Ectodermal cell (in vitro differentiated cells): ENCODE data around the gene NHERF1.

Source experiments
- H3K27ac ChIP-seq: 2 replicates; pipeline ENCODE4 v1.7.0; 2013; ENCODE audit warnings: mild to moderate bottlenecking, low read depth, low read length; ENCODE audit not compliant: insufficient read depth, poor library complexity, severe bottlenecking
- H3K27me3 ChIP-seq: 2 replicates; pipeline ENCODE4 v1.7.0; 2013; ENCODE audit warnings: mild to moderate bottlenecking, low read length; ENCODE audit not compliant: insufficient read depth, control insufficient read depth, poor library complexity, severe bottlenecking
- H3K36me3 ChIP-seq: one replicate; pipeline ENCODE4 v1.7.0; 2013; ENCODE audit warnings: low read length; ENCODE audit not compliant: control insufficient read depth, insufficient read depth
- H3K4me1 ChIP-seq: one replicate; pipeline ENCODE4 v1.7.0; 2013; ENCODE audit warnings: low read length; ENCODE audit not compliant: control insufficient read depth, insufficient read depth
- H3K4me3 ChIP-seq: 2 replicates; pipeline ENCODE4 v1.7.0; 2013; ENCODE audit warnings: low read depth, low read length, control low read depth; ENCODE audit not compliant: insufficient read depth
- H3K9me3 ChIP-seq: 2 replicates; pipeline ENCODE4 v1.7.0; 2013; ENCODE audit warnings: mild to moderate bottlenecking, low read length, moderate library complexity; ENCODE audit not compliant: control insufficient read depth
- WGBS, 2 experiments: methylation state at CpG; one replicate each; pipeline ENCODE4 v1.1.7; 2013; ENCODE audit warnings: missing lambda C conversion rate in 2 of 2; 5-methylcytosine and 5-hydroxymethylcytosine counted together

The NHERF1 gene

DNA sequence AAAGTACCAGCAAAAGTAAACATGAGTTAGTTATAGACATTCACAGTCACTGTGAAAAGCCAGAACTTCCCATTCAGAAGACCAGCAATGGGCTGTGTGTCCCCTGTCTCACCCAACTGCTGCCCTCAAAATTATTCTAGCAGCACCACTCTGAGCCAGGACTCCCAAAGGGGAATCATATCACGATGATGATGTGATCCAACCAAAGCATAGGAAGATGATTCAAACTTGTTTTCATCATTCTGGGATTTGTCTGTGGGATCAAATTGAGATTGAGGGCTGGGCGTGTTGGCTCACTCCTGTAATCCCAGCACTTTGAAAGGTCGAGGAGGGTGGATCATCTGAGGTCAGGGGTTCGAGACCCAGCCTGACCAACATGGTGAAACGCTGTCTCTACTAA is 34.1 kb downstream of the NHERF1 start:
- Histone ChIP-seq H3K27me3 (no peaks in the 10 kb centered on the region), H3K9me3 (no peaks in the 10 kb centered on the region), H3K36me3 (no peaks in the 10 kb centered on the region), H3K4me3 (no peak overlapping the region), H3K4me1 (no peaks in the 10 kb centered on the region), H3K27ac (no peak overlapping the region)
- 89 to 90% methylated on average over 5 of the region's 5 CpGs for WGBS, 2 experiments

DNA sequence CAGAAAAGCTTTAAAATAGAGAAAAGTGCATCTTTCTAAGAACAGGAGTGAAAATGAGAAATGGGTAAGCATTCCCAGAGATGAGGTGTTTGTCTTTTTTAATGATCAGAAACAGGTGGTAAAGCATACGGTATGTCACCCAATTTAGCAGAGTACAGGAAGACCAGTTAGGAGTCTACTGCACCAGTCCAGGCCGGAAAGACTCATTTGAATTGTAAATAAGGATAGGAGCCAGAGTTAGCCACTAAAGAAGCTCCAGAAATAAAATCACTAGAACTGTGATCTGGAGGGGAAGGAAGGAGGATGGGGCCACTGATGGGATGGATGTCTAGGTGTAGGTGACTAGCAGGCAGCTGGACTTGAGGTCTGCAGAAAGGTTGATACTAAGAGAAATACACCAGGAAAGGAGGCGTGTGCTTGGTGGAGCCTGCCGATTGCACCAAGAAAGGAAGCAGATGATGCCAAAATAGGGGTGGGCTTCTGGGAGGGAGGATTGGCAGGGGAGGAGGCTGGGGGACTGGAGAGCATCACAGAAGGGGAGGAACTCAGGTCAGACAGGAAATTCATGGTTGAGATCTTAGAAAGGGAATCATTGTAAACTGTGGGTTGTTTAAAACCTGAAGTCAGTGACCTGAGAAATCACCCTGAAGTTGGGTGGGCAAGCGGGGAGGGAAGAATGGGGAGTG is 35.8 kb downstream of the NHERF1 start:
- Histone ChIP-seq H3K4me3 (no peak overlapping the region), H3K36me3 (no peaks in the 10 kb centered on the region), H3K4me1 (no peaks in the 10 kb centered on the region), H3K27ac (no peak overlapping the region), H3K27me3 (no peaks in the 10 kb centered on the region), H3K9me3 (no peaks in the 10 kb centered on the region)
- 91 to 92% methylated on average over 5 of the region's 5 CpGs for WGBS, 2 experiments

DNA sequence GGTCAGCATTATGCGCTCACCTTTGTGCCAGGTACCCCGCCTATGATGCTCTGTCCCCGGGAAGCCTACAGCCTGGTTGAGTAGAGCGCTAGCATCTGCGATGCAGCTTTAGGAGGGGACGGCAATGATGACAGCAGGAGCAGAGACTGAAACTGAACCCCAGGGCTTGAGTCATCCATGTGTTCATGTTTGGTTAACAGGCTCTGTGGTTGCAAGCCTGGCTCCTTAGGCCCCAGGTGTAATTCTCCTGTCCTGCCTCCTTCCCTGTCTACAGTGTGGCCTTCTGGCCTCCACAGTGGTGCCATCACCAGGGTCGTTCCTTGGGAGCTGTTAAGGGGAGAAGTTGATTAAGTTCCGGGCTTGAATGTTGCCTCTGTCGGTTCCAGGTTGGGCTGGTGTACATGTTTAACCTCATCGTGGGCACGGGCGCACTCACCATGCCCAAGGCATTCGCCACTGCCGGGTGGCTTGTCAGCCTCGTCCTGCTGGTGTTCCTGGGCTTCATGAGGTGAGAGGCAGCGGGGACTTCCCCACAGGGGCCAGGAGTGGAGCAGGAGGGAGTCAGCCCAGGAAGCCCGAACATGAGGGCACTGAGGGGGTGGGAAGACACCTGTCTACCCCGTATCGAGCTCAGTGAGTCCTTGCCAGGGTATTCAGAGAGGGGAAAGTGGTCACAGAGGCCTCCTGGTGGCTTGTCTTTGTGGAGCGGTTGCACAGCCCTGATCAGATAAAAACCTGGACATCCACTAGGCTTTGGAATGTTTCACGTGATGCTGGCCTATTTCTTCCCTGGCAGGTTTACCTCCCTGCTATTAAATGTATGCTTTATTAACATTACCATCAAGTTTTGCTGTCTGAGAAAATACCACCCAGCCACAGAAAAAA is 36.9 kb downstream of the NHERF1 start:
- Histone ChIP-seq H3K4me3 (no peak overlapping the region), H3K27me3 (no peaks in the 10 kb centered on the region), H3K27ac (no peak overlapping the region), H3K36me3 (no peaks in the 10 kb centered on the region), H3K4me1 (no peaks in the 10 kb centered on the region), H3K9me3 (no peaks in the 10 kb centered on the region)
- 91 to 93% methylated on average over 21 of the region's 21 CpGs for whole genome bisulfite sequencing, 2 experiments

DNA sequence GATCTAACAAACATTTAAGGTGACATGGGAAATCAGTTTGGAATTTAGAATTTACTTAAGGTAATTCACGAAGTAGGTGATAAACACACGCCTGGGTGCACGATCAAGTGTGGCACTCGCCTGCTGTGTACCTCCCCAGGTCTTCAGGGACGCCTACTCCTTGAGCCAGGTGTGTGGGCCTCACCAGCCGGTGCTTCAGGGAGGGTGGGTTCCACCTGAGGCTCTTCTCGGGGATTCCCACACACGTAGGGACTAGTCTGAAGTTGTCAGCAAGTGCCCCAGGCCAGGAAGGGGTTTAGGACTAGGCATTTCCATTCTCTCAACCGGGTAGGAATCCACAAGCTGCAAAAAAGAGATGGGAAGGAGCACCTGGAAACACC is 37.5 kb downstream of the NHERF1 start:
- Histone ChIP-seq H3K27ac (no peak overlapping the region), H3K4me3 (no peak overlapping the region), H3K9me3 (no peaks in the 10 kb centered on the region), H3K4me1 (no peaks in the 10 kb centered on the region), H3K27me3 (no peaks in the 10 kb centered on the region), H3K36me3 (no peaks in the 10 kb centered on the region)
- 94 to 95% methylated on average over 9 of the region's 9 CpGs for whole genome bisulfite sequencing, 2 experiments

DNA sequence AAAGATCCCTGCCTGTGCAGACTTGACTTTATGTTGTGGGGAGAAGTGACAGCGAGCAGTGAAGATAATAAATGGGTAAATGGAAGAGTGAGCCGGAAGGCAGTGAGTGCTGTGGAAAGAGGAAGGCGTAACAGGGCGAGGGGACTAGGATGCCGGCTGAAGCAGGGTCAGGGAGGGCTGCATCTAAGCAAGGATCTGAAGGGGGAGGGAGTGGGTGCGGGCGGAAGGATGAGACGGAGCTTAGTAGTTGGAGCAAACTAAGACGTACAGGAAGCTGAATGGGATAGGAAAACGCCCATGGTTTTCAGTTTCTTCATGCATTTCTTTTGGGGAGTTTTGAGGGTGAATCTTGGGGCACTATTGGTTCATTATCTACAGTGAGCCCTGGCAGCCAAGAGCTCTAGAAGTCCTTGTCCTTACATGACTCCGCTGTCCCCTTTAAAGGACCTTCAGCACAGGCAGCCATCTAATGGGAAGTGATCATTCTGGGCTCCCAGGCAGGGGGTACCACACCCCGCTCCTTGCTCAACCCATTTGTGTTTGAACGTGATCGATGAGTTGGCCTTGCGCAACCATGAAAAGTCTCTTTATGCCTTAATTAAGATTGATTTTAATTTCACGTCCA is 38.1 kb downstream of the NHERF1 start:
- no peaks in the 10 kb centered on the region for H3K36me3 ChIP-seq
- WGBS, 2 experiments = 93 to 94% methylated on average over 16 of the region's 16 CpGs
- no peaks in the 10 kb centered on the region for H3K27me3 ChIP-seq
- no peaks in the 10 kb centered on the region for H3K9me3 ChIP-seq
- H3K4me3 ChIP-seq = no peak overlapping the region
- no peaks in the 10 kb centered on the region for H3K4me1 ChIP-seq
- H3K27ac ChIP-seq = no peak overlapping the region

DNA sequence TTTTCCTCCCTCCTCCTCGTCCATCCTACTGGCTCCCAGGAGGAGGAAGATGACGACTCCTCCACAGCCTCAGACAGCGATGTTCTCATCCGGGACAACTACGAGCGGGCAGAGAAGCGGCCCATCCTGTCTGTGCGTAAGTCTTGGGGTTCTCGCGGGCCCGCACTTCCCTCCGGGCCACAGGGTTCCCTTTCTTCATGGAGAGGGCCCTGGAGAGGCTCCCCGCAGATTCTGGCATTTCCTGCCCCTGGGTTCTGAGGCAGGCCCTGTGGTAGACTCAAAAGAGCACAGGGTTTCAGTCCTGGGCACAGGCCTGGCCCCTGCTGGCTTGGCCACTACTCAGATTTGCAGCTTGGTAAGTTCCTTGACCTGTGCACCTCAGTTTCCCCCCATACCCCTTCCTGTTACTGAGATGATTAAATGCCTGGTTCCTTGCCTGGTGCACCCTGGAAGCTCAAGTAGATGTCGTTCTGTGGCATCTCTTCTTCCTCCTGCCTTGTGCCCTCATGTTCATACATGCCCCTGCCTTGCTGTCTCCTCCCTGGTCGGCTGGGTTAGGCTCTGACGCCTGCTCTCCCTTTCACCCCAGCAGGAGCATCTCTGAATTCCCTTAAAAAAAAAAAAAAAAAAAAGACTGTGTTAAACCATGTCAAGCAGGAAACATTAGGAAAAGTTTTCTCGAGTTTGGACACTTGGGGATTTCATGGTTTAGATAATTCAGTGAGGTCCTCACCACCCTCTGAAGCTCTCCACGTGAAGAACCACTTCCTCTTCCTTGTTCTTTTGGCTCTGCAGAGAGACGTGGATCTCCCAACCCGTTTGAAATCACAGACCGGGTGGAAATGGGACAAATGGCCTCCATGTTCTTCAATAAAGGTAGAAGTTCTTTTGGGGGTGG is 42.0 kb downstream of the NHERF1 start:
- Histone ChIP-seq H3K27ac (no peak overlapping the region), H3K9me3 (no peaks in the 10 kb centered on the region), H3K4me1 (no peaks in the 10 kb centered on the region), H3K36me3 (peaks cover 7% of the 10 kb centered on the region), H3K4me3 (no peak overlapping the region), H3K27me3 (no peaks in the 10 kb centered on the region)
- 90 to 91% methylated on average over 21 of the region's 21 CpGs for WGBS, 2 experiments

DNA sequence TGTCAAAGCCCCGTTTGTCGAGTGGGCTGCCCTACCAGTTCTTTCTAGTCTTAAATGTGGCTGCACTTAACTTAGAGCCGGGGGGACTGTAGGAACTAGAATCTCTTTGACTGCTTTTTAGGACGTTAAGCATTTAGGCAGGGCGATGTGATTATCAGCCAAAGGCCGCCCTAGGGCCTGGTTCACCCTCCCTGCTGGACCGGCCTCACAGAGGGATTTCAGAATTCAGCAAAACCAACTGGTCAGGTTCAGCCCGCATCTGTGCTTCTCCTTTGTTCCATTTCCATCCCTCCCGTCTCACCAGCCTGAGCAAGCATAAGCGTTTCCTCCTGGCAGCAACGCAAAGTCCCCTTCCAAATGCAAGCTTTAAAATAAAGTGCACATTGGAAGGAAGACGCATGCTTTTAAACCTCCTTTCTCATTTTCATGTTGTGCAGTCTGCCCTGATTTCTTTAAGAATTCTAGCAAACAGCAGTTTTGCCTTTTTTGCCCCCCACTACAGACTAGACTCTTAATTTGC is 44.2 kb downstream of the NHERF1 start:
- 91 to 92% methylated on average over 12 of the region's 12 CpGs for WGBS, 2 experiments
- Histone ChIP-seq H3K9me3 (no peaks in the 10 kb centered on the region), H3K27me3 (no peaks in the 10 kb centered on the region), H3K4me3 (no peak overlapping the region), H3K36me3 (peaks cover 11% of the 10 kb centered on the region), H3K27ac (no peak overlapping the region), H3K4me1 (no peaks in the 10 kb centered on the region)

DNA sequence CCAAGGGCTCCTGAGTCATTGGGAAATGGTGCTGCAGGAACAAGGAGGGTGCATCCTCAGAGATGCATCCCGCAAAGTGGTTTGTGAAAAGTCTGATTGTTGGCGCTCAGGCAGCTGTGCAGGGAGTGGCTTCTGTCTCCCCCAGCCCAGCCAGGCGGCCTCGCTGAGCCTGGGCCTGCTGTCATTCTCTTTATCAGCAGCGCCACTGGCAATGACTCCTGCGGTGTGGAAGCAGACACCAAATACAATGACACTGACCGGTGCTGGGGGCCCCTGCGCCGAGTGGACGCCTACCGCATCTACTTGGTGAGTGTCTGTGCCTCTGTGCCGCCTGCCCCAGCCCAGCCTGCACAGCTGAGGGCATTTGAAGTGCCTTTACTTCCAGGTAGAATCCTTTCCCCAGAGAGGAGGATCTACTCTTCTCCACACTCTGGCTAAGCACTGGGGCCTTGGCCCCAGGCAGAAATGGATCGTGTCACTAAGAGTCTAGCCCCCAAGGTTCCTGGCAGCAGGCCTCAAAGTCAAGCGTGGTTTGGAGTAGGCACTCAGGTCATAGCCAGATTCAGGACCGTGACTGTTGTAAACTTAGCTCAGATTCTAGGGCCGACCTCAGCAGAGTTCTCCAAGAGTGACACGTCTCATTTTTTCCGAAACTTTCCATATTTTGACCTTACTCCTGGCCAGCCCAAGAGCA is 47.0 kb downstream of the NHERF1 start:
- H3K9me3 ChIP-seq = no peaks in the 10 kb centered on the region
- no peaks in the 10 kb centered on the region for H3K27me3 ChIP-seq
- peaks cover 13% of the 10 kb centered on the region for H3K36me3 ChIP-seq
- no peak overlapping the region for H3K4me3 ChIP-seq
- H3K4me1 ChIP-seq = no peaks in the 10 kb centered on the region
- H3K27ac ChIP-seq = no peak overlapping the region
- WGBS, 2 experiments = 91 to 93% methylated on average over 18 of the region's 18 CpGs

DNA sequence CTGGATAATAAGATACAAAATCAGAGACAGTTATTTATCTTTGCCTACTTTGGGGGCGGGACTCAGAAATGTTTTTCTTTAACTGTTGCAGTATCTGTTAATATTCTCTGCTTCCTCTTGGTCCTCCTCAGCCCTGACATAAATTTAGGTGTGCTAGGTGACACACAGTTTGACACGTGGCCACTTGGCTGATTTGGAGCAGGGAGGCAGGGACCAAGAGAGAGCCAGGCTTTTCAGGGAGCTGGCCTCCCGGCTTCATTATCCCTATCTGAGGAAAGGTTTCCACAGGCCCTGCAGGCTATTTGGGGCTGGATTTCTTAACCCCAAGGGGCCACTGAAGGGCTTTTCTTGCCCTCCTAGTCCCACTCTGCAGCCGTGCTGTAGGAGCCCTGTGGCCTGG is 47.8 kb downstream of the NHERF1 start:
- WGBS, 2 experiments = 91 to 94% methylated on average over 4 of the region's 4 CpGs
- no peaks in the 10 kb centered on the region for H3K4me1 ChIP-seq
- H3K9me3 ChIP-seq = no peaks in the 10 kb centered on the region
- H3K36me3 ChIP-seq = peaks cover 13% of the 10 kb centered on the region
- no peak overlapping the region for H3K4me3 ChIP-seq
- no peak overlapping the region for H3K27ac ChIP-seq
- H3K27me3 ChIP-seq = no peaks in the 10 kb centered on the region
